Esophagus squamous epithelium (tissue), 5 donors: ENCODE results near the gene ERN1. TPM values are rescaled to one million over a fixed set of nuclear protein-coding genes. Genes with fewer than 3 reads are reported as not detected.

Source experiments
- DNase-seq: peaks from one replicate; lab custom pipeline; 2025; lab: John Stamatoyannopoulos, UW
- H3K27ac ChIP-seq, 4 donors: fragments of 200-600 bp; sonication (generic); one replicate each; pipeline ENCODE4 v1.5.1; 2016 to 2019; ENCODE audit warnings: mild to moderate bottlenecking in 1 of 4
- H3K27me3 ChIP-seq, 4 donors: fragments of 200-600 bp; sonication (generic); 1 replicate in 3 of 4; 2 replicates in 1 of 4; pipeline versions ENCODE4 v1.5.1 to v1.6.0; 2017 to 2021; ENCODE audit warnings: antibody characterized with exemption in 1 of 4
- H3K36me3 ChIP-seq, 3 donors: fragments of 200-600 bp; sonication (generic); one replicate each; pipeline ENCODE4 v1.5.1; 2016 to 2019
- H3K4me1 ChIP-seq, 3 donors: fragments of 200-600 bp; sonication (generic); one replicate each; pipeline ENCODE4 v1.5.1; 2017 to 2019
- H3K4me3 ChIP-seq, 4 donors: fragments of 200-600 bp; sonication (generic); 1 replicate in 3 of 4; 2 replicates in 1 of 4; pipeline ENCODE4 v1.5.1; 2016 to 2019; ENCODE audit warnings: mild to moderate bottlenecking in 2 of 4, moderate library complexity in 1 of 4
- H3K9me3 ChIP-seq, 3 donors: fragments of 200-600 bp; sonication (generic); one replicate each; pipeline ENCODE4 v1.5.1; 2016 to 2019
- CTCF ChIP-seq, 6 experiments: fragments of 450-650 bp in 4 of 6; fragments of 200-600 bp in 2 of 6; sonication (generic) in 2 of 6; IDR thresholded peaks; one replicate each; pipeline ENCODE4 v1.5.1; 2016 to 2019; ENCODE audit warnings: antibody characterized with exemption in 6 of 6, mild to moderate bottlenecking in 4 of 6, moderate library complexity in 4 of 6
- POLR2A ChIP-seq, 4 donors: fragments of 450-650 bp; IDR thresholded peaks; one replicate each; pipeline ENCODE4 v1.6.1; 2017; ENCODE audit warnings: antibody characterized with exemption in 4 of 4, mild to moderate bottlenecking in 4 of 4, moderate library complexity in 3 of 4
- WGBS, 2 donors: methylation state at CpG; one replicate each; pipeline ENCODE4 v1.1.5; 2018; 5-methylcytosine and 5-hydroxymethylcytosine counted together
- intact Hi-C: fragments of 100-400 bp; cut with DNase I; formaldehyde crosslinking; loops from one replicate; pipeline ENCODE4 v1.15.0; 2022
- small RNA-seq, 4 donors: library from RNA; depleted of rRNA; stranded (forward); fragments of <200 nt; gene quantifications; one replicate each; pipeline ENCODE3, GENCODE V24; 2016
- total RNA-seq, 4 donors: library from RNA; depleted of rRNA; stranded (reverse); fragments of >200 nt; gene quantifications; one replicate each; pipeline ENCODE4 v1.1.0, GENCODE V29; 2016
- donor health status: DM: yes; HTN: yes; CAD: no.

The ERN1 gene
- total RNA-seq, 4 donors from 2014 or later: 9.2 to 19.1 (median 15.1) TPM

GRCh38 chr17:63989622-63990345 is 140.2 kb downstream of the ERN1 start:
- TF ChIP-seq POLR2A (IDR thresholded peaks at IDR 0.05) (no peak), CTCF (IDR thresholded peaks at IDR 0.05) (no peak)
- peaks cover 9 to 44% (median 15%) of the 10 kb centered on the region in 3 donors for H3K4me1 ChIP-seq
- no peaks in the 10 kb centered on the region for H3K36me3 ChIP-seq
- H3K27ac ChIP-seq: no peak overlapping the region
- H3K4me3 ChIP-seq: no peak overlapping the region
- DNase-seq: no peak
- H3K9me3 ChIP-seq: no peaks in the 10 kb centered on the region
- peaks cover 0 to 66% (median 0%) of the 10 kb centered on the region in 4 donors for H3K27me3 ChIP-seq
- intact Hi-C loops: no loop called here
- WGBS, 2 donors: 72 to 73% methylated on average over 19 to 21 of the region's 21 CpGs

Small RNA genes within 50 kb of the gene (small RNA-seq; reads per million reads assigned to genes)
- gene SNORD104: 161,059 to 288,858 (median 211,872) reads per million in 4 donors

Other genes starting within 250 kb of the ERN1 start
- not detected for gene GH2, start 248.2 kb downstream of the ERN1 start, total RNA-seq
- not detected for gene CSH1, start 233.6 kb downstream of the ERN1 start, total RNA-seq
- gene CSHL1, start 218.9 kb downstream of the ERN1 start, total RNA-seq: not detected
- not detected for gene GH1, start 211.3 kb downstream of the ERN1 start, total RNA-seq
- gene CD79B, start 197.8 kb downstream of the ERN1 start, total RNA-seq: 1 to 10 TPM in 3 of 4 donors, not detected in 1; 1.1 to 2.0 (median 1.3) TPM
- under 1 TPM in 2 of 4 donors, not detected in 2; under 0.01 to 0.12 TPM for gene SCN4A, start 157.2 kb downstream of the ERN1 start, total RNA-seq
- under 1 TPM in 1 of 4 donors, not detected in 3; 0.09 TPM for gene PRR29, start 131.8 kb downstream of the ERN1 start, total RNA-seq
- gene ICAM2, start 109.5 kb downstream of the ERN1 start, total RNA-seq: 10 to 100 TPM in 2 of 4 donors, 1 to 10 TPM in 1, not detected in 1; 2.8 to 28.8 (median 11.8) TPM
- gene TEX2, start 133.1 kb upstream of the ERN1 start, total RNA-seq: 10 to 100 TPM; 25.5 to 33.0 (median 29.7) TPM